NOMO-1 treated with dmso at 0.1 percent for 144 hours (cell line): ENCODE data around the gene KAT6B.
"Not testable (repeated sequence)": the region's sequence is repeated elsewhere in the genome, so short reads cannot be mapped to it uniquely, and the experiment has no call there.

Source experiments
- DNase-seq: peaks from one replicate; lab custom pipeline; 2025; ENCODE audit not compliant: unreplicated experiment; lab: John Stamatoyannopoulos, UW

The KAT6B gene

GRCh38 chr10:75032119-75032518, 205.7 kb downstream of the KAT6B start:
- no peak for DNase-seq

GRCh38 chr10:75032813-75033212, 206.4 kb downstream of the KAT6B start:
- no peak for DNase-seq

GRCh38 chr10:75033399-75034130, 207.2 kb downstream of the KAT6B start:
- no peak for DNase-seq

DNA sequence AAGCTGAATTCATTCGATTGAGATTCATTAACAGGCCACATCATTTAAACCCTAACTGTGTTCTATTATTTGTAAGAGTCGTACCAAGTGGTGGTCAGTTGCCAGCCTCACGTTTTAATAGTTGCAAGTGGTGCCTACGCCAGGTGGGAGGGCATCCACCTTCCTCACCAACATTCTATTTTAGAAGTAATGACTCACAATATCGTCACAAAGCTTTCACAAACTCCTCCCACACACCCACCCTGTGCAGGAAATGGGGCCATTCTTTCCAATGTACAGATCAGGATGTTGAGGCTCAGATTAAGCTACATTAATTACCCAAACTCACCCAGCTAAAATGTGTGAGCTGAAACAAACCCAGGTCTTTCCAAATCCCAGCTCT, 207.7 kb downstream of the KAT6B start:
- DNase-seq, result no peak

- DNase-seq, result no peak
Measured at GRCh38 chr10:75034714-75035258, 208.4 kb downstream of the KAT6B start.

GRCh38 chr10:75035975-75036708, 209.7 kb downstream of the KAT6B start:
- DNase-seq, result peak; percentile 12

GRCh38 chr10:75037171-75038153, 211.1 kb downstream of the KAT6B start:
- no peak for DNase-seq

DNA sequence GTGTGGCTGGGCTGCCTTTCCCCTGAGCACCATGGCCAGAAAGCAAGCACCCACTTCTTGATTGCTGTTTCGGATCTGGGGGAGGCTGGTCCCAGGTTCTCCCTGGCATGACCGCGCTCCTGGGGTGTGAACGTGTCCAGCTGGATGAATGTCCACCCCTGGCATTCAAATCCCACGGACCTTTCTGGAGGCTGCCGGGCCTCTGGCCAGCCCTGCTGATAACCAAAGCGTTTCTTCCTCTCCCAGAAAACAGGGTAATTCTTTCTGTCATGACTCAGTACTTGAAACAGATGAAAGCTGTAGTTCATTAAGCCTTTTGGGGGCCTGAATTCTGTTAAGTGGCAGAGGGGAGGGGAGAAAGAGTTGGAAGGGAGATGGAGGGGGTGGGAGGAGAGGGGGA, 211.9 kb downstream of the KAT6B start:
- DNase-seq, result no peak

DNA sequence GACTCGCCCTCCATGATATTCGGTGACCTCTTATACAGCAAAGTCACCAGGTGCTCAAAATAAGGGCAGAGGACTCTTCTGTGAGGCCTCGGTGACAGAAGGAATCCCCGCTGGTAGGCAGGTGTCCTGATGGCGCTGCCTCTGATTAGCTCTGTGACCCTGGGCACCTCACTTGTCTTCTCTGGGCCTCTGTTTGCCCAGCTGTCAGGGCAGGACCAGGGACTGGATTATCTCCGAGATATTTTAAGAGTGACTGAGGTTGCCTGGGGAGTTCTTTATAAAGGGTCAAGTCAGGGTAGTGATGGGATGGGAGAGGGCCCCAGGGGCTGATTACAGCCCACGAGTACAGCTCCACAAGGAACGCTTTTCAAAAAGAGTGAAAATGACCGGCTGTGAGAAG, 214.2 kb downstream of the KAT6B start:
- no peak for DNase-seq

DNA sequence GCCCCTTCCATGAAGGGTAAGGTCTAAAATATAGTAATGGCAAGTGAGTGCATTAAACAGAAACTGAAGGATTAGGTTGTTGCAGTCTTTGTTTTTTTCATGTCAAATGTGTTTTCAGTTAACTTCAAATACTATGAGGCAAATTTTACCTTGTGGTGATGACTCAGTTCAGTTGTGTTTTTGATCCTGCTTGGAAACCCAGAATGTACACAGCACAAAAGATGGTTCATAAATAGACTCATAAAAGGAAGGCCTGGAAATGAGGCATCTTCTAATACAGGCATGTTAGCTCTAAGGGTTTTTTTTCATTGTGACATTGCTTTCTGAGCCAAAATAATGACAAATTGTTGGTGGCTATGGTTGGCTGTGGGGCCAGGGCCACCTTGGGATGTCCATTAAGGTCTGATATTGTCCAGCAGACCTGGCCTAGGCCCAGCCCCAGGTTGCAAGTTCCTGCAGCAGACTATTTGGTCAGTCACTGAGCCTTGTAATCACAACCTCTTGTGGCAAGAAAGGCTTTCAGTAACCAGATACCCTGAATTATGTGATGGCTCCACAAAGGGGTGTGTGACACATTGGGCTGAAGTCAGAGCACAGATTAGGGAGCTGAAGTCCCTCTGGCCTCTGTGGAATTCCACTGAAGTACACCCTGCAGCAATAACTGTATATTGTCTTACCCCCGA, 216.0 kb downstream of the KAT6B start:
- DNase-seq, result no peak

- DNase-seq, result no peak
Measured at GRCh38 chr10:75043256-75044131, 217.1 kb downstream of the KAT6B start.

DNA sequence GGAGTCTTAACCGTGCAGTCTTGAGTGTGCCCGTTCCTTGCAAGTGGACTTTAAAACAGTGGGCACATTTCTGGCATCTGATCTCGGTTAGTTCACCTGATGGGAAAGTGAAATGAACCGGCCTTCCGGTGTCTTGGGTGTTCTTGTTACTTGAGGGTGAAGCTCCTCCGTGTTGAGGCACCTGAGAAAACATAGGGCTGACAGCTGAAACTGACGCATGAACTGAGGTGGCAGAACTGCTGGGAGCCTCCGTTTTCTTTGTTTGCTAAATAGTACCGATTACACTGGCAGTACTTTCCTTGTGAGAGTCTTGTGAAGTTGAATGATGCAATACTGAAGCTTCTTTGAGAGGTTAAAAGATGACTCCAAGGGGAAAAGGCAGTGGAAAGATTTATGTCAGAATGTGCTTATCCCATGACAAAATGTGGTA, 222.3 kb downstream of the KAT6B start:
- no peak for DNase-seq

GRCh38 chr10:75049316-75050148, 223.1 kb downstream of the KAT6B start:
- no peak for DNase-seq

DNA sequence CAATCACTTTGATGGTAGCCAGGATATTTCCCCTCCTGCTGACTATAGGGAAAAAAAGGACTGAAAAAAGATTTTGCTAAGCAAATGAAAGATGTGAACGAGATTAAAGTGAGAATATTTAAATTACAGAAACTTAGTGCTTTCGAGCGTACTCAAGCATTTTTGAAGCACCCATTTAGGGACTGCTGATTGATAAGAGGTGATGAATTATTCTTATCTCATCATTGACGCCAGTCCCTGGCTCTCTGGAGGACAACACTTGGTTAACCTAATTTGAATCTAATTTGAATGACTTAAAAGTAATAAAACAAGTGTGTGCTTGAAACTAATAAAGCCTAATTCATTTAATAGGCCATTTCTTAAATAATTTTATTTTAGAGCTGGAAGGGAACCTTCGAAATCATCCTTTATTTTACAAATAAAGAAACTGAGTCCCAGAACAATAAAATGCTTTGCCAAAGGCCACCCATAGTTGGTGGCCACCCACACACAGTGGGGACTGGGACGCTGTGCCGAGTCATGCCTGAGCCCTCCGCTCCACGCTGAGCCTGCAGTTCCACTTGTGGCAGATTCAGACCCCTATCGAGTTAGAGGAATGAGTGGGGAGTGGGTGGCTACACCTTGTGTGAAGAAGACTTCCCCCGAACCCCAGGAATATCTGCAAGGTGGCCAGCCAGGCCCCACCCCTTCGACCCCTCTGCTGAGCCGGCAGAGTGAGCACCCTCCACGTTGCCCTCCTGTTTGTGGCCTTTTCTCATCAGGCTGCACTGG, 223.9 kb downstream of the KAT6B start:
- DNase-seq, result no peak

GRCh38 chr10:75051308-75051707, 224.9 kb downstream of the KAT6B start:
- no peak for DNase-seq

DNA sequence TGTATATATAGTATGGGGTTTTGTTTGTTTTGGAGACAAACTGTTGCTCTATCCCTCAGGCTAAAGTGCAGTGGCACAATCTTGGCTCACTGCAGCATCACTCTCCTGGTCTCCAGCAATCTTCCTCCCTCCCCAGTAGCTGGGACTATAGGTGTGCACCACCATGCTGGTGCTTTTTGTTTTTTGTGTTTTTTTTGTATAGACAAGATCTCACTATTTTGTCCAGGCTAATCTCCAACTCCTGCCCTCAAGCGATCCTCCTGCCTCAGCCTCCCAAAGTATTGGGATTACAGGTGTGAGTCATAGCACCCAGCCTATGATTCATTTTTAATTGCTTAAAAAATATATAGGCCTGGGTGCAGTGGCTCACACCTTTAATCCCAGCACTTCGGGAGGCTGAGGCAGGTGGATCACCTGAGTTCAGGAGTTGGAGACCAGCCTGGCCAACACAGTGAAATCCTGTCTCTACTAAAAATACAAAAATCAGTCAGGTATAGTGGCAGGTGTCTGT, 229.6 kb downstream of the KAT6B start:
- not testable (repeated sequence) for DNase-seq

DNA sequence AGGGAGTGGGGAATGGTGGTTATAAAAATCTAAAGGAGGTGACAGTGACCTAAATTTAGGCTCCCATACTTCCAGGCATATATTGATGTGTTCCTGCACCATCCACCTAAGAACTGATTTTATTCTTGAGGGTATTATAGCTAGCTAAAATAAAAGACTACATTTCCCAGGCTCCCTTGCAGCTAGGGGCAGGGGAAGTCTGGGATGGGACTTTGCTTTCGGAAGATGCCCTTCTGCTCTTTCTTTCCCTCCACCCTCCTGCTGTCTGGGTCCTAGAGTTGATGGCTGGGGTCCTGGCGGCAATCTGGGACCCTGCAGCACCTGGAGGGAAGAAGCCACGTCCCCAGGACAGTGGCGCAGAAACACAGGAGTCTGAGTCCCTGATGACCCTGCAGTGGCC, 231.3 kb downstream of the KAT6B start:
- DNase-seq, result no peak

- DNase-seq, result no peak
Measured at GRCh38 chr10:75058161-75058560, 231.8 kb downstream of the KAT6B start.
